Sciatic nerve (tissue), 2 donors: ENCODE measurements around the gene PRIM1. TPM values are rescaled to one million over a fixed set of nuclear protein-coding genes. Genes with fewer than 3 reads are reported as not detected.
A peak's percentile ranks its signal among the peaks of the same experiment; 100 is the strongest.

Experiments
- ATAC-seq: fragments of 200-7000 bp; cut with Tn5 transposase; one replicate; pipeline ENCODE4 v1.9.1; 2020; ENCODE audit warnings: mild to moderate bottlenecking, moderate library complexity
- DNase-seq: peaks from one replicate; pipeline ENCODE4 v3.0.0-alpha.2; 2020; ENCODE audit warnings: low spot score
- intact Hi-C: fragments of 100-400 bp; cut with DNase I; formaldehyde crosslinking; loops from one replicate; pipeline ENCODE4 v1.14.2; 2022
- total RNA-seq: library from RNA; stranded (reverse); fragmentation: NEBNext Ultra II Directional; extraction: Animal tissue kit (Norgen Biotek cat#: 25700); gene quantifications from one replicate; pipeline ENCODE4 v1.2.1, GENCODE V29; 2021
- donor health status: DM: no; HTN: no; CAD: no.
- donor health status: DM: no; HTN: no; CAD: no.

PRIM1 gene
- total RNA-seq, 1 donor from 2014 or later = 6.4 TPM

- ATAC-seq (peak; percentile 5), DNase-seq (peak; percentile 75)
- intact Hi-C loops = no loop called here
These were observed 64.6 kb downstream of the PRIM1 start for GRCh38 chr12:56687223-56688128.

- no peak for ATAC-seq
- DNase-seq = peak; percentile 21
- intact Hi-C loops = no loop called here
These were observed 67.3 kb downstream of the PRIM1 start for GRCh38 chr12:56684745-56685359.

GRCh38 chr12:56682323-56682722, 69.8 kb downstream of the PRIM1 start:
- no peak for ATAC-seq
- intact Hi-C loops = no loop called here
- DNase-seq = no peak

Other genes with a start within 250 kb of the PRIM1 start
- gene RBMS2, start 230.5 kb downstream of the PRIM1 start, total RNA-seq = 90.6 TPM
- gene BAZ2A, start 122.0 kb downstream of the PRIM1 start, total RNA-seq = 148 TPM
- 246 TPM for gene ATP5F1B, start 106.3 kb downstream of the PRIM1 start, total RNA-seq
- 157 TPM for gene PTGES3, start 64.0 kb downstream of the PRIM1 start, total RNA-seq
- 690 TPM for gene NACA, start 27.0 kb downstream of the PRIM1 start, total RNA-seq
- 0.67 TPM for gene HSD17B6, start 11.0 kb upstream of the PRIM1 start, total RNA-seq
- 0.18 TPM for gene SDR9C7, start 182.1 kb upstream of the PRIM1 start, total RNA-seq
- gene RDH16, start 205.3 kb upstream of the PRIM1 start, total RNA-seq = 1.4 TPM